ENCODE measurements around the gene NPDC1. TPM values are rescaled to one million over a fixed set of nuclear protein-coding genes. Genes with fewer than 3 reads are reported as not detected.
"Not testable (repeated sequence)": the region's sequence is repeated elsewhere in the genome, so short reads cannot be mapped to it uniquely, and the experiment has no call there.

NPDC1 gene
- total and polyA plus RNA-seq, 9 donors = 32.1 to 63.4 (median 41.8) TPM

DNA sequence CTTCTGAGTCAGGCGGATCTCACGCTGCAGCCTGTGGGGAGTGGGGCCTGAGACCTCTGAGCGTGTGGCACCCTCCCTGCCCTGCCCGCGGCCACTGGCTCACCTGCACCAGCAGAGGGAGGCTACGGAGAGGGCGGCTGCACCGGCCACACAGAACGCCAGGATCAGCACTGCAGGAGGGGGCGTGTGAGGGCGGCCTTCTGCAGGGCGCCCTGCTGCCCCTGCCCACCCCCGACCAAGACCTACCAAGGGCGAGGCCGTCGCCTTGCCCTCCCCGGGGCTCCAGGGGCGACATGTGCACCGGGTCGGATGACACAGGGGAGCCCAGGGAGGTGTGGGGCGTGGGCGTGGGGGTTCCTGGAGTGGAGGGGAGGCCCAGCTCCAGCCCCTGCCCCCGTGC, 5.4 kb downstream of the NPDC1 start:
- Histone ChIP-seq H3K4me1 (ENCODE audit: control insufficient read depth, insufficient read depth, low read length) (peaks cover 23% of the 10 kb centered on the region), H3K27me3 (ENCODE audit: control insufficient read depth, insufficient read depth, low read length) (peaks cover 23% of the 10 kb centered on the region), H3K4me3 (ENCODE audit: low read length) (no peak overlapping the region), H3K27ac (ENCODE audit: low read length) (no peak overlapping the region), H3K36me3 (ENCODE audit: control insufficient read depth, insufficient read depth, low read length) (peaks cover 15% of the 10 kb centered on the region), H3K9me3 (replicated peaks; ENCODE audit: control insufficient read depth, low read depth, low read length) (no peaks in the 10 kb centered on the region)
- no peak for DNase-seq
- 70% methylated on average over 19 of the region's 23 CpGs for WGBS (ENCODE audit: insufficient coverage)

GRCh38 chr9:137039611-137040366, 6.2 kb downstream of the NPDC1 start:
- DNase-seq = no peak
- peaks cover 15% of the 10 kb centered on the region for H3K27me3 ChIP-seq (ENCODE audit: control insufficient read depth, insufficient read depth, low read length)
- 91% methylated on average over 14 of the region's 32 CpGs for WGBS (ENCODE audit: insufficient coverage)
- H3K4me1 ChIP-seq (ENCODE audit: control insufficient read depth, insufficient read depth, low read length) = peaks cover 23% of the 10 kb centered on the region
- H3K4me3 ChIP-seq (ENCODE audit: low read length) = no peak overlapping the region
- H3K27ac ChIP-seq (ENCODE audit: low read length) = no peak overlapping the region
- H3K9me3 ChIP-seq (replicated peaks; ENCODE audit: control insufficient read depth, low read depth, low read length) = no peaks in the 10 kb centered on the region
- H3K36me3 ChIP-seq (ENCODE audit: control insufficient read depth, insufficient read depth, low read length) = peaks cover 15% of the 10 kb centered on the region

DNA sequence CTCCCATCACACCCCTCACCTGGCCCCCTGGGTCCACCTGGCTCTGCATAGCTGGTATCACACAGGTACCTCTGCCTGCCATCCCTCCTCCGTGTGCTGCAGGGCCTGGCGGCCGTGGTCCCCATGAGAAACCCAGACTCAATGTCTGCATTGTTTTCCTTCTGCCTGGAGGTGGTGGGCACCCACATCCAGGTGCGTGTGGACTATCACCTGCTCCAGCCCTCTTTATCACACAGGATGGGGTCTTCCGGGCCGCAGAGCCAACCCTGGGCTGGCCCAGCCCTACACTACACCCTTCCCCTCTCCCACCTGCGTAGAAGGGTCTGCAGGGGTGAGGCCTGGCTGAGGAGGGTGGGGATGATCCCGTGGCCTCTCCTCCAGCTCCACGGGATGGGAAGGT, 7.1 kb downstream of the NPDC1 start:
- Histone ChIP-seq H3K4me3 (ENCODE audit: low read length) (no peak overlapping the region), H3K36me3 (ENCODE audit: control insufficient read depth, insufficient read depth, low read length) (peaks cover 15% of the 10 kb centered on the region)
- WGBS (ENCODE audit: insufficient coverage) = 89% methylated on average over 4 of the region's 9 CpGs

GRCh38 chr9:137037483-137037882, 8.5 kb downstream of the NPDC1 start:
- peaks cover 14% of the 10 kb centered on the region for H3K4me1 ChIP-seq (ENCODE audit: control insufficient read depth, insufficient read depth, low read length)
- peaks cover 15% of the 10 kb centered on the region for H3K36me3 ChIP-seq (ENCODE audit: control insufficient read depth, insufficient read depth, low read length)
- DNase-seq = no peak
- no peaks in the 10 kb centered on the region for H3K9me3 ChIP-seq (replicated peaks; ENCODE audit: control insufficient read depth, low read depth, low read length)
- no peak overlapping the region for H3K27ac ChIP-seq (ENCODE audit: low read length)
- H3K4me3 ChIP-seq (ENCODE audit: low read length) = no peak overlapping the region
- WGBS (ENCODE audit: insufficient coverage) = 100% methylated on average over 2 of the region's 10 CpGs
- peaks cover 3% of the 10 kb centered on the region for H3K27me3 ChIP-seq (ENCODE audit: control insufficient read depth, insufficient read depth, low read length)

More for the DNA sequence above, 7.1 kb downstream of the NPDC1 start:
- H3K4me1 ChIP-seq (ENCODE audit: control insufficient read depth, insufficient read depth, low read length) = peaks cover 20% of the 10 kb centered on the region
- H3K27ac ChIP-seq (ENCODE audit: low read length) = no peak overlapping the region
- DNase-seq = no peak
- H3K9me3 ChIP-seq (replicated peaks; ENCODE audit: control insufficient read depth, low read depth, low read length) = no peaks in the 10 kb centered on the region
- peaks cover 10% of the 10 kb centered on the region for H3K27me3 ChIP-seq (ENCODE audit: control insufficient read depth, insufficient read depth, low read length)

DNA sequence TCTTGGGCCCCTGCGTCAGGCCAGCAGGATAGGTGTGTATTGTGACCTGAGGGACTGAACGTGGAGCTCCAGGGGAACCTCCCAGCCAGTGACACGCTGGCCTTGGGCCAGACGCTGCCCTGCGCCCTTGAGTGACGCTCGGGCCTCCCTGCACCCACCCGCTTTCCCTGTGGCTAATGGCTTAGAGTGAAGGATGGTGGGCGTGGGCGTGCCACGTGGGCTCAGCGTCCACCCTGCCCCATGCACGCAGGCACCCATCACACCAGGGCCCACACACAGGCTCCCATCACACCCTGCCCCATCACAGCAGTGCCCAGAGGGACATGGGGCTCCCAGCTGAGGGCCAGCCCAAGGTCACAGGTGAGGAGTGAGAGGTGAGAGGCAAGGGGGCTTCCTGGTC, 8.9 kb downstream of the NPDC1 start:
- H3K36me3 ChIP-seq (ENCODE audit: control insufficient read depth, insufficient read depth, low read length) = peaks cover 15% of the 10 kb centered on the region
- H3K27ac ChIP-seq (ENCODE audit: low read length) = no peak overlapping the region
- peaks cover 3% of the 10 kb centered on the region for H3K27me3 ChIP-seq (ENCODE audit: control insufficient read depth, insufficient read depth, low read length)
- WGBS (ENCODE audit: insufficient coverage) = 83% methylated on average over 6 of the region's 13 CpGs
- peaks cover 16% of the 10 kb centered on the region for H3K4me1 ChIP-seq (ENCODE audit: control insufficient read depth, insufficient read depth, low read length)
- no peak overlapping the region for H3K4me3 ChIP-seq (ENCODE audit: low read length)
- no peak for DNase-seq
- no peaks in the 10 kb centered on the region for H3K9me3 ChIP-seq (replicated peaks; ENCODE audit: control insufficient read depth, low read depth, low read length)

GRCh38 chr9:137035937-137036336, 10.0 kb downstream of the NPDC1 start:
- no peak overlapping the region for H3K27ac ChIP-seq (ENCODE audit: low read length)
- H3K36me3 ChIP-seq (ENCODE audit: control insufficient read depth, insufficient read depth, low read length) = peaks cover 14% of the 10 kb centered on the region
- peaks cover 22% of the 10 kb centered on the region for H3K4me1 ChIP-seq (ENCODE audit: control insufficient read depth, insufficient read depth, low read length)
- no peaks in the 10 kb centered on the region for H3K9me3 ChIP-seq (replicated peaks; ENCODE audit: control insufficient read depth, low read depth, low read length)
- H3K27me3 ChIP-seq (ENCODE audit: control insufficient read depth, insufficient read depth, low read length) = peaks cover 3% of the 10 kb centered on the region
- WGBS (ENCODE audit: insufficient coverage) = 67% methylated on average over 8 of the region's 8 CpGs
- no peak for DNase-seq
- H3K4me3 ChIP-seq (ENCODE audit: low read length) = no peak overlapping the region

- Histone ChIP-seq H3K9me3 (replicated peaks; ENCODE audit: control insufficient read depth, low read depth, low read length) (no peaks in the 10 kb centered on the region), H3K4me1 (ENCODE audit: control insufficient read depth, insufficient read depth, low read length) (peaks cover 26% of the 10 kb centered on the region), H3K4me3 (ENCODE audit: low read length) (no peak overlapping the region), H3K36me3 (ENCODE audit: control insufficient read depth, insufficient read depth, low read length) (peaks cover 11% of the 10 kb centered on the region), H3K27ac (ENCODE audit: low read length) (no peak overlapping the region), H3K27me3 (ENCODE audit: control insufficient read depth, insufficient read depth, low read length) (peaks cover 3% of the 10 kb centered on the region)
- WGBS (ENCODE audit: insufficient coverage) = 14% methylated on average over 3 of the region's 9 CpGs
- no peak for DNase-seq
Observed at GRCh38 chr9:137035507-137035834, 10.5 kb downstream of the NPDC1 start.

DNA sequence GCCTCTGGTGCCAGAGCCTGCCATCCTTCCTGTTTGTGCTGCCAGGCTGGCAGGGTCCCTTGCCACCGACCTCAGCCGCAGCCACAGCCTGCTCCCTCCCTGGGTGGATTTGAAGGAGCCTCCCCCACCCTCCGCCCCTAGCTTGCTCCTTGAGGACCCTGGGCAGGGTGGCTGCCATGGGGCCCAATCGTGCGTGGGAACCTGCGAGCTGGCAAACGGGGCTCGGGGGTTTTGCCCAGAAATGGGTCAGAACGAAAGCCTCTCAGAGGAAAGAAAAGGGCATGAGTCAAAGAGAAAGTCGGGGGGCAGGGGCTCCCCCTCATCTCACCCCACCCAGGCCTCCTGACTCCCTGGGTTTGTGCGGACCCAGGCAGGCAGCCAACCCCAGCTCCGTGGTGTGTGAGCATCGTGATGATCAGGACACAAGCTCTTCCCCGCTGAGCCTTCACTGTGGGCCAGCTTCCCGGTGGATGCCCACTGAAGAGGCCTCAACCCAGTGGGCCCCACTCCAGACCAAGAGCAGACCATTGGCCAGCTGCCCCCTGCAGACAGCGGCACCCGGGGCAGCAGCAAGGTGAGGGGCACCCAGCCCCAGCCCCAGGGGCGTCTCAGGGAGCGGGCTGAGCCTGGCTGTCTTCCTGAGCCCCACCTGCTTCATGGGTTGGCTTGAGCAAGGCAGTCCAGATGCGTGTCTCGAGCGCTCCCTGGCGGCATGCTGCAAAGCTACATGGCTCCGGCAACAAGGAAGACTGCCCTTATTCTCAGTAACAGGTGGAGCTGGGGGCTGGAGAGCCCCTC, 11.1 kb downstream of the NPDC1 start:
- Histone ChIP-seq H3K9me3 (replicated peaks; ENCODE audit: control insufficient read depth, low read depth, low read length) (no peaks in the 10 kb centered on the region), H3K4me3 (ENCODE audit: low read length) (no peak overlapping the region), H3K27ac (ENCODE audit: low read length) (no peak overlapping the region), H3K4me1 (ENCODE audit: control insufficient read depth, insufficient read depth, low read length) (peaks cover 26% of the 10 kb centered on the region), H3K27me3 (ENCODE audit: control insufficient read depth, insufficient read depth, low read length) (peaks cover 3% of the 10 kb centered on the region), H3K36me3 (ENCODE audit: control insufficient read depth, insufficient read depth, low read length) (peaks cover 10% of the 10 kb centered on the region)
- DNase-seq = peak; percentile 90
- 16% methylated on average over 22 of the region's 24 CpGs for WGBS (ENCODE audit: insufficient coverage)

- Histone ChIP-seq H3K27me3 (ENCODE audit: control insufficient read depth, insufficient read depth, low read length) (peaks cover 5% of the 10 kb centered on the region), H3K9me3 (replicated peaks; ENCODE audit: control insufficient read depth, low read depth, low read length) (no peaks in the 10 kb centered on the region), H3K4me3 (ENCODE audit: low read length) (no peak overlapping the region), H3K27ac (ENCODE audit: low read length) (no peak overlapping the region), H3K4me1 (ENCODE audit: control insufficient read depth, insufficient read depth, low read length) (peaks cover 29% of the 10 kb centered on the region), H3K36me3 (ENCODE audit: control insufficient read depth, insufficient read depth, low read length) (peaks cover 7% of the 10 kb centered on the region)
- no peak for DNase-seq
- 47% methylated on average over 9 of the region's 15 CpGs for WGBS (ENCODE audit: insufficient coverage)
Observed at GRCh38 chr9:137034039-137034708, 11.8 kb downstream of the NPDC1 start.

DNA sequence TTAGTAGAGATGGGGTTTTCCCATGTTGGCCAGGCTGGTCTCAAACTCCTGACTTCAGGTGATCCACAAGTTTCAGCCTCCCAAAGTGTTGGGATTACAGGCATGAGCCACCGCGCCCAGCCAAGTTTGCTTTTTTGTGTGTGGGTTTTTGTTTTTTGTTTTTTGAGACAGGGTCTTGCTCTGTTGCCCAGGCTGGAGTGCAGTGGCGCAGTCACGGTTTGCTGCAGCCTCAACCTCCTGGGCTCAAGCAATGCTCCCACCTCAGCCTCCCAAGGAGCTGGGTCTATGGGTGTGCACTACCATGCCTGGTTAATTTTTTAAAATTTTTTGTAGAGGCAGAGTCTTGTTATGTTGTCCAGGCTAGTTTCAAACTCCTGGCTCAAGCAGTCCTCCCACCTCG, 12.5 kb downstream of the NPDC1 start:
- not testable (repeated sequence) for H3K27me3 ChIP-seq (ENCODE audit: control insufficient read depth, insufficient read depth, low read length); H3K27ac ChIP-seq (ENCODE audit: low read length); H3K4me3 ChIP-seq (ENCODE audit: low read length); H3K9me3 ChIP-seq (replicated peaks; ENCODE audit: control insufficient read depth, low read depth, low read length); DNase-seq; H3K36me3 ChIP-seq (ENCODE audit: control insufficient read depth, insufficient read depth, low read length)
- WGBS (ENCODE audit: insufficient coverage) = 40% methylated on average over 1 of the region's 5 CpGs
- peaks cover 36% of the 10 kb centered on the region for H3K4me1 ChIP-seq (ENCODE audit: control insufficient read depth, insufficient read depth, low read length)

Measured in muscle of leg (tissue), 11 donors.